Mucosa of gallbladder (tissue), 1 donor: ENCODE data around the gene NDST1. TPM values are rescaled to one million over a fixed set of nuclear protein-coding genes. Genes with fewer than 3 reads are reported as not detected.
A peak's percentile ranks its signal among the peaks of the same experiment; 100 is the strongest.

ENCODE experiments used
- DNase-seq: peaks from one replicate; pipeline ENCODE4 v3.0.0-alpha.2; 2020; ENCODE audit warnings: low spot score
- total RNA-seq: library from RNA; stranded (reverse); gene quantifications from one replicate; pipeline ENCODE4 v1.2.1, GENCODE V29; 2021
- donor health status: DM: no; HTN: no; CAD: no.

NDST1 gene
- total RNA-seq, 1 donor from 2014 or later = 80.7 TPM

DNA sequence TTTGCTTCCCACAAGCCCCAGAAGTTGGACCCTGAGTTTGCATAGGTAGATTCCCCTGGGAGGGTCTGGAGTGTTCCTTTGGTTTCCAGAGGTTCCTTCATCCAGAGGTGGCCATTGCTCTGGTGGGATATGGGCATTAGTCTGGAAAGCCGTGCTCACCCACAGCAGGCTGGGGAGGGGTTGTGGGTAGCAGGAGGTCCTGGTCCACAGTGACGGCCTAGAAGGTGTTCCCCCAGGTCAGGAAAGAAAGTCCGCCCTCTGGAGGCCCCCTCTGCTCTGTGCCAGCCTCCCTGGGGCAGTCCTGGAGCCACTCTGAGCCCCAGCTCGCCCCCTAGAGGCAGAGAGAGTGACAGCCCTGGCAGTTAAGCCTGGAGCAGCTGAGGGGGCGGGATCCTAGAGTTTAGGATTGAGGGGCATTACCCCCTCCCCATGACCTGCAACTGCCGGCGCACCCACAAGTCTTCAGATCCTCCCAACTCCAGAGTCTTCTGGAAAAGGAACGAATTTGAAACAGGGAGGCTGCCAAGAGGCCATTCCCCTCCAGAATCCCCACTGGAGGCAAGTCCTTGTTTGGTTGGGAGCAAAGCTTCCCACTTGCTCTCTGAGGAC lies 36.8 kb downstream of the NDST1 start:
- DNase-seq = peak; percentile 73

DNA sequence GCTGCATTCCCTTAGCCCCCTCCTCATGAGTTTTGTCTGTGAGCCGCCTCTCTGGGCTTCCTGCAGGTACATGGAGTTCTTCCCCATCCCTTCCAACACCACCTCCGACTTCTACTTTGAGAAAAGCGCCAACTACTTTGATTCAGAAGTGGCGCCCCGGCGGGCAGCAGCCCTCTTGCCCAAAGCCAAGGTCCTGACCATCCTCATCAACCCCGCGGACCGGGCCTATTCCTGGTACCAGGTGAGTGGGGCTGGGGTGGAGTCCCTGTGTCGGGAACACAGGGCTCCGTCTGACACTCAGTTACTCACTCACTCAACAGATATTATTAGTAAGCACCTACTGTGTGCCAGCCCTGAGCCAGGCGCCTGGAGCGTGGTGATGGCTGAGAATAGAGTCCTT lies 37.3 kb downstream of the NDST1 start:
- no peak for DNase-seq

DNA sequence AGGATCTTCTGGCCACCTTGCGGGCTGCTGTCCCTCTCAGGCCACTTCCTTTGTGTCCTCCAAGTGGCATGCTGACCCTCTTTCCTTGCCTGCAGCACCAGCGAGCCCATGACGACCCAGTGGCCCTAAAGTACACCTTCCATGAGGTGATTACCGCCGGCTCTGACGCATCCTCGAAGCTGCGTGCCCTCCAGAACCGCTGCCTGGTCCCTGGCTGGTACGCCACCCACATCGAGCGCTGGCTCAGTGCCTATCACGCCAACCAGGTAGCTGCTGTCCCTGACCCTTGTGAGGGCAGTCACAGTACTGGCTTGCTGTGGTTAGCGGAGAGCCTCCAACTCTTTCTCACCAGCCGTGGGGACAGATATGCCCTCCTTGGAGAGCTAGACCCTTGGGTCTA lies 40.2 kb downstream of the NDST1 start:
- no peak for DNase-seq

DNA sequence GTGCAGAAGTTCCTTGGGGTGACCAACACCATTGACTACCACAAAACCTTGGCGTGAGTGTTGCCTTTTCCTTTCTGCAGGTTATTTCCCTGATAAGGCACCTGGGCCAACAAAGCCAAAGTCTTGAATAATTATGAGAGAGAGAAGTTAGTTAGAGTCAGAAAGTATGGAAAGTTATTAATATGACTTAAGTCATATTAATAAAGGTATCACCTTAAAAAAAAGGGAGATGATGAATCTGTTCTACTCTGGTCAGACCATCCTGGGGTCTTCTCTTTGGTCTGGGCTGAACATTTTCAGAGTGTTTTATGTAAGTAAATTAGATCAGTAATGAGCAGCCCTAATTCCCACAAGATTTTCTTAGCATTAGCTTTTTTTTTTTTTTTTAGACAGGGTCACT lies 41.8 kb downstream of the NDST1 start:
- no peak for DNase-seq

DNA sequence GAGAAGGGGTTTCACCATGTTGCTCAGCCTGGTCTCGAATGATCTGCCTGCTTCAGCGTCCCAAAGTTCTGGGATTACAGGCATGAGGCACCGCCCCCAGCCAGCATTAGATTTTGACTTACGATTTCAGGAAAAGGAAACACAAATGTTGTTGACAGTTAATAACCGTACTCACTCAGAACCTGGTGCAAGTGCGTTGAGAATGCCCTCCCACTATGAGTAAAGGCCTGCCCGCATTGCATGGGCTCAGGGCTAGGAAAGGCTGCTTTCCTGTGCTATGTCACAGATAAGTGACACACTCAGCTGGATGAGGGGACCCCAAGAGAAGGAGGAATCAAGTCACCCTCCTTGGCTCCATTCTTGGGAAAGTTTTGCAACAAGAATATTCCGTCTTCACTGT lies 42.4 kb downstream of the NDST1 start:
- DNase-seq = no peak

DNA sequence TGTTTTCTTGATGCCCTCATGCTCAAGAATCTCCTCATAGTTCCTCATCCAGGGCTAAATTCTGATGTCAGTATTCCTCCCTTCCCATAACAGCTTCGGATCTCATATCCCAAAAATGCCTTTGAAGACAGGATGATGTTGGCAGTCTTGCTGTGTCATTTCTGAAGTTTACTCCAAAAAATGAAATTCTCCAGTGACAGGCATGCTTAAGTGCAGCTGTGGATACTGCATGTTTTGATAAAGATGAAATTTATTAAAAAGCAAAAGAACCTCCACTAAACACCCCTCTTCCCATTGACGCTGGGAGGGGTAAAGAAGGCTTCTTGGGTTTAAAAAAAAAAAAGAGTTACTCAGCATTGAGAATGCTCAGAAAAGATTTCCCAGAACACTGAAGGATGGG lies 43.1 kb downstream of the NDST1 start:
- DNase-seq = no peak

DNA sequence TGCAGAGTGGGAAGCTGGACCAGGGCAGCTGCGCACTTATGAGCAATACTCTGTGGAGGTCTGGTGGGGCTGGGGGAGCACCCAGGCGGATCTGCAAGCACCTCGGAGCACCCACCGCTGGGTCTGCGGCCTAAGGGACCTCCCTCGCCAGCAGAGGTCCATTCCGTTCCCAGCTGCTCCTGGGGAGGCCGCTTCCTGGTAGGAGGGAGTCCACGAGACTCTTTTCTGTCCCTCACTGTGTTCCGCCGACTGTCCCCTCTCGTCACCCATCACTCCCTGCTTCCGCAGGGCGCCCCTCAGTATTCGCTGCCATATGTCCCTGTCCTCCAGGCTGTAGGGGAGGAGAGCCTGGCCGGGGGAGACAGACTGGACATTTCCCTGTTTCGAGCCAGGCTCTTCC lies 45.5 kb downstream of the NDST1 start:
- DNase-seq = no peak

DNA sequence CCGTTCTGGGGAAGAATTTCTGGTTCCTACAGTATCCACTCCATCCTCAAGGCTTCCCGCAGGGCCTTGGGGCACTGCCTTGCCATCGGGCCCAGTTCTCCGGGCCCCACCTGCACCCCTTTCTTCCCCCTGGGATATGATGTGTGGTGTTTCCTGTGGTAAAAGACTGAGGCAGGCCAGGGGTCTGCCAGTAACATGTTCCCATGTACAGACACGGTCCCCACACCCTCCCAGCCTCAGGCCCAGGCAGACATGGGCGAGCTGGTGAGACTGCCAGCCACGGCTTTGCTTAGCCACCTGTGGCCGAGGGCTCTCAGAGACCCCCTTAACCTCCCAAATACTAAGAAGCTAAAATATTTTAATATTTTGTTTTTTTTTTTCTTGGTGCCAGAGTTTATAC lies 46.0 kb downstream of the NDST1 start:
- no peak for DNase-seq

DNA sequence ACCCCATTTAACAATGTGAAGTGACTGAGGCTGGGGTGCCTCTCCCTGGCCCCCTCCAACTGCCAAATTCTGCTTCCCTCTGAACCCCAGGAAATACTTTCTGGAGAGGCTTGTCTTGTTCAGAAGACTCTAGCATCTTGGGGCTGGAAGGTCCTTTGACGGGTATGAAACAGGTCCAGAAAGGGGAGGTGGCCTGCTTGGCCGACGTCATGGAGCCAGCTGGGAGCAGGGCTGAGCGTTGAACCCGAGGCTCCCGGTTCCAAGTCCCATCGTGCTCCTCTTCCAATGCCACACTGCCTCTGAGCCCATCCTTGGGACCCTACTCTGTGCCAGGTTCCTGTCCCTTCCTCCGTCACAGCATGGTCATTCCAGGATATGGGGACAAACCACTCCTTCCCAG lies 46.9 kb downstream of the NDST1 start:
- DNase-seq = no peak

DNA sequence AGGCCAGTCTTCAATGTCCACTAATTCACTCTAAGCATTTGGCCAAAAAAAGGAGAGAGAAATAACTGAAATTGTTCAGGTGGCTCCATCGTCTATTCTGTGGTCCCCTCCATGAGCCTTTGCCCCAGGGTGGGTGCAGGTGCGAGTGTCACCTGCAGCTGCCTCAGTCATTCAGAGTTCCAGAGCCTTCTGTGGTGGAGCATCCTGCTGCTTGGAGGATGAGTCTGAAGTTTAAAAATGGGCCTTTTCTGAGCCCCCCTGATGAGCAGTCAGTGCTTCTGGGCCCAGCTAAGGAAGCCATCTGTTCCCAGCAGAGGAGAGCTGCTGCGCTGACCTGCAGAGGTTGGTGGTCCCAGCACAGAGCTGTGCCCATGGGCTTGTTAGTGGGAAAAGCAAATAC lies 48.2 kb downstream of the NDST1 start:
- DNase-seq = no peak

DNA sequence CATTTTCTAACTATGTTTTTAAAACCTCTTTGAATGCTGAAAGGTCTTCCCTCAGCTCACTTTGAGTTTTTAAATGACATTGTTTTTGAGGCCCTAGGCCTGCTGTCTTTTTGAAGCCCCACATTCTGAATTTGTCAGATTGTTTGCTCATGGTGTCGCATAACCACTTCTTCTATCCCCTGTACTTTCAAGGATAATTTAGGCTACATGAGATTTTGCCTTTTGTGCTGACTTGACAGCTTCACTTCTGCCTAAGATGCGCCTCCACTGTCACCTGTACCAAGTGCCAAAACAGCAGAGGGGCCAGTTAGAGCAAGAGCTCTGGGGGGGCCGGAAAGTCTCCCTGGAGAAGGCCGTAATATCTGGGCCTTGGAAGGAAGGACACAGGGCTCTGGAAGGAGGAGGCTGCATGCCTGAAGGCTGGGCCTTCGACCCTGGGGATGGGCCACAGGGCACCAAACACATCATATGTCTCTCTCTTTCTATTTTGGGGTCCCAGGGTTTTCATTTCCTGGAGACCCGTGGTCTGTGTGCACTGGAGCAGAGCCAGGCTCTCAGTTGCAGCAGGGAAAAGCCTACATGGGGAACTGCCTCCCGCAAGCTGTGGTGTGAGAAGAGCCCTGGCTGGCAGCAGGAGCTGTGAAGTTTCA lies 49.1 kb downstream of the NDST1 start:
- no peak for DNase-seq

DNA sequence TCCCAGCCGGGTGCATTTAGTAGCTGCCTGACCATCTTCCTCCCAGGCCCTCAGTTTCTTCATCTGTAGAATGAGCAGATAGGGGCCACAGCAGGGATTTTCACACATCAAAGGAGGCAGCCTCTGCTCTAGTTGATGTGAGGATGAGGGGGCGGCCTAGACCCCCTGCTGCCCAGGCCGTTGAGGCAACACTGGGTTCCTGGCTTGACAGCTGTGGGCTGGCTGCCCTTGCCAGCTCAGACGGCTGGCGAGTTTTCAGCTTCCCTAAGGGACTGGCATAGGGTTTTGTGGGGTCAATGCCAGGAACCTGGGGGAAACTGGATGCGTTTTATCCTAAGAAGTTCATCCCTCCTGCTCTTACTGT lies 49.6 kb downstream of the NDST1 start:
- no peak for DNase-seq

DNA sequence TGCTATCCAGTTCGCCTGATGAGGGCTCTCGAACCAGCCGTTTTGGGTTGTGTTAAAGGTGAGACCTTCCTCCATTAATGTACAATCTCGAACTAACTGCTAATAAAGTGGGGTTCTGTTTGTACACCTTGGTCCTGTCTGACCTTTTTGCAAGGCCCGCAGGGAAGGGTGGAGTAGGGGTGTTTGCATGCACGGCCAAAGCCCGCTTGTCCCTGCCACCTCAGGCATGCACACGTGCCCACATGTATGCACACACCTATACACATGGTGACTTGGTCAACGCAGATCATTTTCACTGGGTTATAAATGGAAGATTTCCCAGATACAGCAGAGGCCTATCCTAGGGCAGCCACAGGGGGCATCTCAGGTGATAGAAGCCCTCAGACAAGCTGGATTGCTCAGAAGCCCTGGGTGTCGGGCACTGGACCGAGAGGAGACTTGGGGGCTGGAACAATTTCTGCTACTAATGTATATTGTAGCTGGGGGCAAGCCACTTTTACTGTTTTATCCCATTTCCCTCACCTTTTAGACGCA lies 50.2 kb downstream of the NDST1 start:
- DNase-seq = no peak

DNA sequence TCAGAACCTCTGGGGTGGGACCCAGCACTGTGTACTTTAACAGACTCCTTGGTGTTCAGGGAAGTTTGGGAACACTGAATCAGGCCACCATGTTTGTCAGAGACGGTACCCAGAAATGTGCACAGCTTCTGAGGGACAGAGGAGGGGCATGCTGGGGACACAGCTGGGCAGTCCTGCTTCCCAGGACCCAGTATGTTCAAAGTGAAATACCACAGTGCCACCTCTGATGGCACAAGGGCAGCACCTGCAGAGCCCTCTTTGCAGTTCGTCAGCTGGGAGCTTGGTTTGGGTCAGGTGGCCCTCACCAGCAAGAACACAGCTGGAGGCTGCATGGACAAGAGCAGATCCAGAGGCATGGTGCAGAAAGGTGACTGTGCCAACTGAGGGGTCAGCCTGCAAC lies 51.2 kb downstream of the NDST1 start:
- no peak for DNase-seq

DNA sequence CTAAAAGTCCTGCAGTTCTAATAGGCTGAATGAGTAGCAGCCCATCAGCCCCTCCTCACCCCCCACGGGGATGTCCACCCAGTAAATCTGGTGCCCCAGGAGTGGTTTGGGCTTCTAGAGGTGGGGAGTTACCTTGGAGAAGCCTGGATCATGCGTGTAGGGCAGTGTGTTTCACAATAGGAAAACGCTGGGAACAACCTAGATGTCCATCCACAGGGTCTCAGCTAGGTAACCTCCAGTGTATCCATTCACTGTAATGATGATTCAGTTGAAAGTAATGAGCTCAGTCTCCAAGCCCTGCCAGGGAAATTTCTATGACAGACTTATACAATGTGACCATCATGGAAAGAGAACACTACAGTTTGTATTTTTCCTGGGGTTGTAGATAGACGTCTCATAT lies 51.8 kb downstream of the NDST1 start:
- no peak for DNase-seq

DNA sequence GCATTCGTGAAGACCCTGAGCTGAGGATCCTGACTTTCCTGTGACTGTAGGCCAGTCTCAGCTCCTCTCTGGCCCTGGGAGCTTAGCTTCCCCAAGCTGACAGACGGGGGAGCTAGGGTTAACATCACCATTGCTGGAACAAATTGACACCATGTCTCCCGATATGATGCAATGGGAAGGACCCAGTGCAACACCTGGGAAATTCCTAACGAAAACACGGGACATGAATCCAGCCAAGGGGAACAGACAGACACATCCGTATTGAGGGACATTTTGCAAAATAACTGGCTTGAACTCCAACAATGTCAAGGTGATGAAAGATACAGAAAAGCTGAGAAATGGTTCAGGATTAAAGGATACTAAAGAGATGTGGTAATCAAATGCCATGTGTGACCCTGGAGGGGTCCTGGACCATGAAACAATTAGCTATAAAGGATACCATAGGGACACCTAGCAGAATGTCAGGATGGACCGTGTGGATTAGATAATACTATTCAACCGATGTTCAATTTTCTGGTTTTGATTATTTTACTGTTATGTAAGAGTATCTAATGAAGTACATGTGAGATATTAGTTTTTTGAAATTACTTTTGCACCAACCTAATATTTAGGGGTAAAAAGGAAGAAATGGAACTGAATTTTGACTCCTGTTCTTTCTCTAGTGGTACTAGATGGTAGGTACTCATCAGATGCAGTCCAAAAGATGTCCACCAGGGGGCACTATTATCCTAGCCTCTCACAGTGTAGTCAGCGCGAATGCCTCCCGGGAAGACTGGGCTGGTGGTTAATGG lies 52.7 kb downstream of the NDST1 start:
- DNase-seq = peak; percentile 94

DNA sequence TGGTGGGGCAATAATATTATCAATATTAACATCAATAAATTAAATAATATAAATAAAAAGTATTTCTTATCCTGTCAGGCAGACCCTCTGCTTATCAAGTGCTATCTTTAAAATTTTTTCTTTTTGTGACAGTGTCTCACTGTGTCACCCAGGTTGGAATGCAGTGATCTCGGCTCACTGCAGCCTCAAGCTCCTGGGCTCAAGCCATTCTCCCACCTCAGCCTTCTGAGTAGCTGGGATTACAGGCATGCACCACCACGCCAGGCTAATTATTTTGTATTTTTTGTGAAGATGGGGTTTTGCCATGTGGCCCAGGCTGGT lies 53.2 kb downstream of the NDST1 start:
- no peak for DNase-seq

DNA sequence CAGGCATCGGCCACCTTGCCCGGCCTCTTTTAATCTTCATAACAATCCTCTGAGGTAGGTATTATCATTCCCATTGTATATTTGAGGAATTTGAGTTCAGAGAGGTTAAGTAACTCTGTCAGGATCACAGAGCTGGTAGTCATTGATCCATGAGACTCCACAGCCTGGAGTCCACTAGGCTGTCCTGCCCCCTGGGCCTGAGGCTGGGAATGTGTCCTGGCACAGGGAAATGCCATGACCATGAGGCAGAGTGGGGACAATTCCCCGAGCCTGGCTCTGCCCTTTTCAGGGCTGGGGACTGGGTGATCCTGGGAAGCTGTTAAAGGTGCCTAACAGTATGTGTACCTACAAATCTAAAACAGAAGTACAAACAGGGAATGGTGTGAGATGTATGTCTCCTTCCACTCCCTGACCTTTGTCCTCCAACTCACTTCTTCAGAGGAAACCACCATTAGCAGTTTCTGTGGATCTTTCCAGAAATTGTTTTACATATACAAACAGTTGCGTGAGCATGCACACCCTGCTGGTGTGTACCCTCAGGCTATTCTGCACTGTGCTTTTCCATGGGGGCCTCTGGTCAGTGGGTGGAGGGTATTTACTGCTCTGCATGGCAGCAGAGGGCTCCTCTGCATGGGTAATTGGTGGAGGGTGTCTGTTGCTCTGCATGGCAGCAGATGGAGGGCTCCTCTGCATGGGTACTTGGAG lies 53.8 kb downstream of the NDST1 start:
- no peak for DNase-seq

DNA sequence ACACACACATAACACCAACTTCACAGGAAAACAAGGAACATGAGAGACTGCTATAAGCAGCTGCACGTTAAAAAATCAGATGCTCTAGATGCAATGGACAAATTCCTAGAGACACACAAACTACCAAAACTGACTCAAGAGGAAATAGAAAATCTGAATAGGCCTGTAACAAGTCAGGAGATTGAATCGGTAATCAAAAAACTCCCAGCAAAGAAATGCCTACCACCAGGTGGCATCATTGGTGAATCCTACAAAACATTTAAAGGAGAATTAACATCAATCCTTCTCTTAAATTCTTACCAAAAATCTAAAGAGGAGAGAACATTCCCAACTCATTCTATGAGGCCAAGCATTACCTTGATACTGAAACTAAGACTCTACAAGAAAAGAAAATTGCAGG lies 54.9 kb downstream of the NDST1 start:
- DNase-seq = peak; percentile 46

DNA sequence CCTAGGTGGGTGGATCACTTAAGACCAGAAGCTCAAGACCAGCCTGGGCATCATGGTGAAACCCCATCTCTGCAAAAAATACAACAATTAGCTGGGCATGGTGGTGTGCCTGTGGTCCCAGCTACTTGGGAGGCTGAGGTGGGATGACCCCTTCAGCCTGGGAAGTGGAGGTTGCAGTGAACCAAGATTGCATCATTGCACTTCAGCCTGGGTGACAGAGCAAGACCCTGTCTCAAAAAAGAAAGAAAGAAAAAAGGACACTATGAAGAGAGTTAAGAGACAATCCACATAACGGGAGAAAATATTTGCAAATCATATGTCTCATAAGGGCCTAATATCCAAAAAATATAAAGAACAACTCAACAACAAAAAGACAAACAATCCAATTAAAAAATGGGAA lies 57.9 kb downstream of the NDST1 start:
- no peak for DNase-seq

DNA sequence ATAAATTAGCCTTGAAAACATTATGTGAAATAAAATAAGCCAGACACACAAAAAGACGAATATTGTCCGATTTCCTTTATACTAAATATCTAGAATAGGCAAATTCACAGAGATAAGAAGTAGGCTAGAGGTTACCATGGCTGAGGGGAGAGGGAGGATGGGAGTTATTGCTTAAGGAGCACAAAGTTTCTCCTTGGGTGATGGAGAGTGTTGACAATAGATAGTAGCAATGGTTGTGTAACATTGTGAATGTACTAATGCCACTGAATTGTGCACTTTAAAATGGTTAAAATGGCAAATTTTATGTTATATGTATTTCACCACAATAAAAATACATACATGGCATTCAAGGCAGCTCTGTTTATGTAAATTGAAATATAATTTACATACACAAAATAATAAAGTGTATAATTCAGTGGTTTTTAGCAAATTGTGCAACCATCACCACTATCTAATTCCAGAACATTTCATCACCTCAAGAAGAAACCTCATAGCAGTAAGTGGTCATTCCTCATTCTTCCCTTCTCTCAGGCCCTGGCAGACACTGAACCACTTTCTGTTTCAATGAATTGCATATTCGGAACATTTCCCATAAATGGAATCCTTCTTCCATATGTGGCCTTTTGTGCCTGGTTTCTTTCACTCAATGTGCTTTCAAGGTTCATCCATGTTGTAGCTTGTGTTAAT lies 59.2 kb downstream of the NDST1 start:
- DNase-seq = no peak

DNA sequence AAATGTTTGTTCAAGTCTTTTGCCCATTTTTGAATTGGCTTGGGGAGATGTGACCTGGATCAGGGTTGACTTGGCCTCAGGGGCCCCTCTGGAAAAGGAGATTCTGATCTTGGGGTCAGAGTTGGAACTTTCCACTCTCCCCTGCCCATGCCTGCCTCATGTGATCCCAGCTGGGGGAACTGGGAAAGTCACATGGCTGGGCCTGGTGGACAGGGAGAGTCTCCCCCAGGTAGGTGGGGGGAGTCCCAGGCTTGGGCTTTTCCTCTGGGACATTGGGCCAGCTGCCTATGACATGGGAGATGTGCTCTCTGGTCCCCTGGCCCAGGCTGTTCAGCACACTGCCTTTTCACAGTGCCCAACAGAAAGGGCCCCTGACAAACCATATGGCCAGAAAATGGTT lies 60.7 kb downstream of the NDST1 start:
- no peak for DNase-seq
